Measurements from ENCODE around the gene PM20D2.

PM20D2 gene

DNA sequence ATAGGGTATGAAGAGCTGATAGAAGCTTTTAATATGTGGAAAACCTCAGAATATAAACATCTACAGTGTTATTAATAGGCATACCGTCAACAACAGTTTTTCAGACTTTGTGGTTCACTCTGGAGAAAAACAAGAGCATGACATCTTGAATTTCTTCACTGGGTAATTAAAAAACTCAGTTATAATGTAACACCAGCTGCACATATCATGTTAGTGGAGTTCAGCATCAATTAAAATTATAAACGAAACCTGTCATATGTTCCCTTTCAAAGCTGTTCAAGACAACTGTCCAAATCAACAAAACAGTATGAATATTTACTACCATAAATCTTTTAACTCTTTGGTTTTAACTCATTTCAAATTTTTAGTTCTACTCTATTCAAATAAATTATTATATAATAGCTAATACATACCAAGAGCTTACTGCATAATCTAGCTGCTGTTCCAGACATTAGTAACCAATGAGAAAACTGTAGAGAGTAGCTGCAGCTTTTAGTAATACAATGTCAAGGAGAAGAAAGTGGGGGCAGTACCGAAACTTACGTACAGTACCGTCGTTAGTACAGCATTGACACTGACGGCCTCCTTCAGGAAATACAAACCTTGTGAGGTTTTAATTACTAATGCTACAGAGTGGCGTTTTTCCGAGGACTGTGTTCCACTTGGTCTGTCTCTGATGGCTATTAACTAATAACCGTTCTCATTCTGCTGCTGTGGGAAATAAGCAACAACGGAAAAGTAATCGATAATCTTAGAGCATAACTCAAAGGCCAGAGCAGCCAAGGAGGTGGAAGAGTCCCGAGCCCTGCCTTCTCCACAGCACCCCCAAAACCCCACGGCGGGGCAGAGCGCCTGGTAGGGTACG, 532 bp upstream of the PM20D2 start:
- peak; percentile 19 for DNase-seq (ENCODE audit: insufficient read length, low spot score)

DNA sequence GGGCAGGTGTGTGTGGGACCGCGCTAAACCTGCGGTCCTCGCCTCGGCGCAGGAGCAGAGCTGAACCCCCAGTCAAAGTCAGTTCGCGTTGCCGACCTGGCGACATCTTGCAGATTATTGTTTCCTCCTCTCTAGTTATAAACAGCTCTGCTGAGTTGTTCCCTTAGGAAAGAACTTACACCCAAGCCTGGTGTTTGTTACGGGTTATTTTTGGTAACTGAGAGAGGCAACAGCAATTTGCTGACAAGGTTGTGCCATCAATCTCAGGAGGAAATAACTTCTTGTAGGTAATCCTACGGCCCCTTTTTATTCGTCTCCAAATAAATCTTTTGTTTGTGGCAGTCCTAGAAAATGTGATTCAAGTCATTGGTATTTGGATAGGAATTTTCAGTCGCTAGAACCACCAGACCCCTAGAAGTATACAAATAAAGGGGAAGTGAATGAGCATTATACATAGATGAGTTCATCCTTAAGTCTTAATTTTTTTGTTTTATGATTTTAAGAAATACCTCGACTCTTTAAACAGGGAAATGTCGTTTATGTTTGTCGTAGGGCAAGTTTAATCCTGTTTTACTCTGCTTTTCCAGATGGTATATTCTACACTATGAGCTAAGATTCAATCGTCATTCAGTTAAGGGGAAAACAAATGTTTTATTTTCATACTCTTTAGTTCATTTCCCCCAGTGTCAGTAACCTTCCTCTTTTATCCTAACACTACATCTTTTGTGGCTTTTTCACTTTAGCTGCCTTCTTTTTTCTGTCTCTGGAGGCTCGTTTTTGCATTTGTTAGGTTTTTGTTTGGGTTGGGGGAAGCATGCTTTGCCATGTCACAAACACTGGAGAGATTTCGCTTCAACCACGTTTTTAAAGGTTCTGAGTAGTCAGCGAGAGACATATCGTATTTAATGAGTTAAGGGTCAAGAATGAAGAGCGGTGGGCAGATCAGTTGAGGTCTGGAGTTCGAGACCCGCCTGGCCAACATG, 1.2 kb downstream of the PM20D2 start:
- peak; percentile 43 for DNase-seq (ENCODE audit: insufficient read length, low spot score)
- peak; percentile 46 for FAIRE-seq

More for the DNA sequence above, 532 bp upstream of the PM20D2 start:
- no peak for FAIRE-seq

DNA sequence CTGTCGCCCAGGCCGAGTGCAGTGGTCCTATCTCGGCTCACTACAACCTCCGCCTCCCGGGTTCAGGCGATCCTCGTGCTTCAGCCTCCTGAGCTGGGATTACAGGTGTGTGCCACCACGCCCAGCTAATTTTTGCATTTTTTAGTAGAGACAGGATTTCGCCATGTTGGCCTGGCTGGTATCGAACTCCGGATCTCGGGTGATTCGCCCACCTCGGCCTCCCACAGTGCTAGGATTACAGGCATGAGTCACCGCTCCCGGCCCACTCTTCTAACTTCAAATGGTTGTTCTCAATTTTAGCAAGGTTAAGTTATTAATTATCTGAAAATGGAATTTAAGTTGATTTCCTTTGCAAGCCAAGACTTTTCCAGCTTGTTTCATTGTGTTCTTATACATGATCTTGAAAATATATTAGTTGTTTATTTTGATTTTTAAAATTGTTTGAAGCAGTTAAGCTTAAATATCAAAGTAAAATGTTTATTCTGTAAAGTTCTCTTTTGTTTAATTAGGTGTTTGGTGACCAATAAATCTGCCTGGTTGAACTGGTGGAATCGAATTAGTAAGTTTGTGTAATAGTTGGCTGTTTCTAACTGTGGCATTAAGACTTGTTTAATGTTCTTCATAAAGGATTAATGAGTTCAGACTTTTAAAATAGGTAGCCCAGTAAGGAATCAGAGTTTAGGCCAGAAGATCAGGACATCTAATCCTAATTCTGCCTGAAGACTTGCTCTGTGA, 2.3 kb downstream of the PM20D2 start:
- no peak for DNase-seq (ENCODE audit: insufficient read length, low spot score)
- FAIRE-seq: no peak

DNA sequence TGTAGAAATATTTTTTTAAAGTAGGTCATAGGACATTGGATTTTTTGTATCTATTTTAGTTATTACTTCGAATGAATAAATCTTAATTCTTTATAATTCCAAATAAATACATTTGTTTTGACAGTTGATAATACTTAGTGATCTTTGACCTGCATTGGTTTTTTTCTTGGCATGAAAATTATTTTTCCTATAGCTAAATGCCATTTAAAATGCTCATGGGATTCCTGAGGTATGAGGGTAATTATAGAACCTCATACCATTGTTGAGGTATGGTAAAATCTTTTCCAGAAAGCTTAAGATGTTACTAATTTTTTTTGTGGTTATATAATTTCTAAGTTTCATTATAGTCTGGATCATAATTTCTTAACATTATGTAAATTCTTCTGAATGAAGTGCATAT, 8.3 kb downstream of the PM20D2 start:
- no peak for DNase-seq (ENCODE audit: insufficient read length, low spot score)
- FAIRE-seq: no peak

DNA sequence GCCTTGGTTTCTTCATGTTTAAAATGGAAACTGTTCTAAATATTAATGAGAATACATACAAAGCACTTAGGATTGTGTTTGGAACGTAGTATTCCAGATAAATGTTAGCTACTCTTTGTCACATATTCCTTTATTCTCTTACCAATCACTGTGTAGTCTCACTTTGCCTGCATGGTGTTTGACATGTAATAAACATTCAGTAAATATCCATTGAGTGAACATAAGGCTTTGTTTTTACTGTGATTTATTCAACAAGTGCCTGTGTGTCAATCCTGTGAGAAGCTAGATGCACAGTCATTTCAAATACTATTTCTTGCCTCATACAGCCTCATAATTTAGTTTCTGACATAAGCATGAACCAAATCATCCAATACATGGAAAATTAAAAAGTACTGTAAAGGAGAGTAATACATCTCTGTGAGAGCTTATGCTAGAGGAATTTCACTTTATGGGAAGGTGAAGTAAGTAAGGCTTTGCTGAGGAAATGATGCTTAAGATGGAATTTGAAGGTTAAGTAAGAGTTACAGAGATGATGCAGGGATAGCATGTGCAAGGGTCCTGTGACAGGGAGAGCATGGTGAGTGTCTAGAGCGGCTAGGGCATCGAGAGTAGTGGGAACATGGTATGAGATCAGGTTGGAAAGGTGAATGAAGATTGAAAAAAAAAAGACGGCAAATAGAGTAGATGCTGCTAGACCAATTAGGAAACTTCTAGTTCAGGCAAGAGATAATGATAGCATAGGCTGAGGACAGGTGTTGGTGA, 14.7 kb downstream of the PM20D2 start:
- FAIRE-seq: no peak
- DNase-seq (ENCODE audit: insufficient read length, low spot score): no peak

DNA sequence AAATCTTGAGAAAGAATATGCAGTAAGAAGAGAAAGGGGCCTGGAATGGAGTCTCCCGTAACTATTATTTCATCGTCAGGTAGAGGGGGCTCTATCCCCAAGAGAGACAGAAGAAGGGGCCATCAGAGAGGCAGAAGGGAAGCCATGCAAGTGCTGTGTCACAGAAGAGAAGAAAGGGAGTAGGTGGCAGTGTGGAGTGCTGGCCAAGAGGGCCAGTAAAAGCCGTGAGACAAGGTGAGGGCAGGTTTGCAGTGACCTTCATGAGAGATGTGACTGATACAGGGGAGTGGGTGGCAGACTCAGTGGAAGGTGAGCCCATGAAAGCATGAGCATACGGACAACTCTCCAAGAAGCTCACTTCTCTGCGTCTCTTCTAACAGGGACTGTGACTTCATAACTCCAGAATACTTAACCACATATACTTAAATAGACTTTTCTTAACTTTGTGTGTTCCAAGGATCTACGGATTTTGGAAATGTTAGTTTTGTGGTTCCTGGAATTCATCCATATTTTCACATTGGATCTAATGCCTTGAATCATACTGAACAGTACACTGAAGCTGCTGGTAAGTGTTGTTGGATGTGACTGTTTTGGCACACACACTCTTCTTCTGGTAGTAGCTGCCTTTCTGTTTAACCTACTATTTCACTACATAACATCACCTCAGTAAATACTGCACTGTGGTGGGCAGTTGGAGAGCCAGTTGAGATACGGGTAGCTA, 15.6 kb downstream of the PM20D2 start:
- DNase-seq (ENCODE audit: insufficient read length, low spot score): no peak
- FAIRE-seq: no peak

DNA sequence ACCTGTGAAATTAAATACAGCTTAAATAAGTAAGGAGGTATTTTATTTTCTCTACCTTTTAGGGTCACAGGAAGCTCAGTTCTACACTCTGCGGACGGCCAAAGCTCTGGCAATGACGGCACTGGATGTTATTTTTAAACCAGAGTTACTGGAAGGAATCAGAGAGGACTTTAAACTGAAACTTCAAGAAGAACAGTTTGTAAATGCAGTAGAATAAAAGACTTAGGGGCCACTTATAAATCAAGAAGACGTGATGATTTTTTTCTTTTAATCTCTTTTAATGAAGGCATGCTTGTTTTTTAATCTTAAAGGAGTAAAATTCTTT, 16.2 kb downstream of the PM20D2 start:
- no peak for FAIRE-seq
- no peak for DNase-seq (ENCODE audit: insufficient read length, low spot score)

DNA sequence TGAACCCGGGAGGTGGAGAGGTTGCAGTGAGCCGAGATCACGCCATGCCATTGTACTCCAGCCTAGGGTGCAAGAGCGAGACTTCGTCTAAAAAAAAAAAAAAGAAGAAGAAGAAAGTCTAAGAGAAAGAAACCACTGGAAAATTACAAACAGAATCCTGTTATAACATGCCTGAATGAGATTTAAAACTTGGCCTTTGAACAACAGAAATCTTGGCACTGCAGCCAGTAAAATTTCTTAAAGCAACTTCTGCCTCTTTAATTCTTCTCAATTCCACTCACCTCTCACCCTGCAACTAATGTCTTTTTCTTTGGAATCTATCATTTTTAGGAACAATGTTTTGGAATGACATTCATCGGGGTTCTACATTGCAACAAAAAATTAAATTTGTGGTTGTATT, 26.3 kb downstream of the PM20D2 start:
- no peak for FAIRE-seq
- DNase-seq (ENCODE audit: insufficient read length, low spot score): no peak

DNA sequence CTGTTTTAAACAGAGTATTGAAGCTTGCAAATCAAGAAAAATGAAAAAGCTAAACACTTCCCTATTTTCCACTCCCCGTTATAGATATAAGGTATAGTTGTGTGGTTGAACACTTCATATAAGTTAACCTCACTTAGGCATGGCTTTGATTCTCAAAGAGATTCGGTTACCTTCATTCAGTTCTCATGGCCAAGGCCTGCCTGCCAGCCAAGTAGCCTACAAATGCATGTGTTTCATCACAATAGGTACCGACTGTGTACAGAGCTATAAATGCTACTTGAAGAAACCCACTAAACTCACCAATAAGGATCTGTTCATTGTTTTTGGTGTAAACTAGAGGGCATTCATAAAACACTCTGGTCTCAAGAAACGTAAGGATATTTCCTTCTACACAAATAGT, 27.8 kb downstream of the PM20D2 start:
- DNase-seq (ENCODE audit: insufficient read length, low spot score) (no peak), FAIRE-seq (no peak)

DNA sequence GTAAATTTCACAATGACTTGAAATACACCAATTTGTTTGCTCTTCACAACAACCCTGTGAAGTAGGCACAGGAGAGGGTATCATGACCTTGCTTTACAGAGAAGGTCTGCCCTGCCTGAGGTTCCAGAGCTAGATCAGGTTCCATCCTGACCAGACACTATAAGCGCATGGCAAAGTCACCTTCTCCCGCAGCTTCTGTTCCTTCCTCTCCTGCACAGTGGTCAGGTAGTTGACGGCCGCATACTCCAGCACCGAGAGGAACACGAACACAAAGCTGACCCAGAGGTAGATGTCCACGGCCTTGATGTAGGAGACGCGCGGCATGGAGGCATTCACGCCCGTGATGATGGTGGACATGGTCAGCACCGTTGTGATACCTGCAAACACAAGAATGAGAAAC, 34.3 kb downstream of the PM20D2 start:
- FAIRE-seq: peak; percentile 23
- no peak for DNase-seq (ENCODE audit: insufficient read length, low spot score)

DNA sequence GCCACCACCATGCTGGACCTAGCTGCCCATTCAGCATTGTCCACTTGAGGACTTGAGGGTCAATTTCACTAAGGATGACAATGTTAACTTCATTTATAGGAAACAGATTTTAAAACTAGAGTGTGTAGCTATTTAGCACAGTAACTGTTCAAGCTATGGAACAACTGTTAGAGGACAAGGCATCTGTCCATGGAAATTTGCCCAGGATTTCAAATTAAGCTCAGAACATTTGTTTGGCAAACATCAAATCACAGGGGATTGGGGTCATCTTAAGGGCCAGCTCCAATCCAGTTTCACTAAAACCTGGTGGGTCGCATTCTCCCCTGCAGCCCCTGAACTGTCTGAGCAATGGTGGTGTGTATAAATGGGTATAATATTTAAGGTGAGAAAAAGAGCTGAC, 35.1 kb downstream of the PM20D2 start:
- FAIRE-seq: no peak

DNA sequence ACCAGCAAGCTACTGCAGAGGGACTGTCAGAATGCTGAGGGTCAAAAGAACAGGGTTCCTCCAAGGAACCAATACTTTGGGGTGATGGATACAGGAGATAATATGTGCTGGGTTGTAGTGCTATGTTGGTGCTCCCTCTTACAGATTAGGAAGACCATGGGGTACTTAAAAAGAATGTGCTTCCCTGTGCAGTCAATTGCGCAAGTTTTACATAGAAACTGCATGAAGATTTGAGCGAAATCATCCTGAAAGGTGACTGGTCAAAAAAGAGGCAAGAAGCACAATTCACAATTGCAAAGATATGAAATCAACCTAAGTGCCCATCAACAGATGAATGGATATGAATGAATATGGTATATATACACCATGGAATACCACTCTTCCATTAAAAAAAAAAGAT, 37.4 kb downstream of the PM20D2 start:
- DNase-seq (ENCODE audit: insufficient read length, low spot score) (no peak), FAIRE-seq (no peak)

More for the DNA sequence above, 35.1 kb downstream of the PM20D2 start:
- no peak for DNase-seq (ENCODE audit: insufficient read length, low spot score)

DNA sequence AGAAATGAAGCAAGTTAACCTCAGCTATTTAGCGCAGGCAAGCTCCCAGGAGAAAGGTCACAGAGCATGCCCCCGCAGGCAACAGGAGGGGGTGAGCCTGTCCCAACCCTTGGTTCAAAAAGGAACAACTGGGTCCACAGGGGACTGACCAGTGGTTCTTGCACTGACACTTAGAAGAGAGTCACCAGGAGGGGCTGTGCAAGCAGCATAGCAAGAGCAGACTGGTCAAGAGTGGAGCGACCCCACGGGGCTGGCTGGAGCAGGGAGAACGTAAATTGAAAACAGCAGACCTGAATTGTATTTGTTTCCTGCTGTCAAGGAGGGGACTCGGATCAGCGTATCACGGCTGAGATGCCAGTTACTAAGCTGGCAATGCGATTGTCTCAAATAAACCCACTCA, 38.5 kb downstream of the PM20D2 start:
- FAIRE-seq (no peak), DNase-seq (ENCODE audit: insufficient read length, low spot score) (no peak)

DNA sequence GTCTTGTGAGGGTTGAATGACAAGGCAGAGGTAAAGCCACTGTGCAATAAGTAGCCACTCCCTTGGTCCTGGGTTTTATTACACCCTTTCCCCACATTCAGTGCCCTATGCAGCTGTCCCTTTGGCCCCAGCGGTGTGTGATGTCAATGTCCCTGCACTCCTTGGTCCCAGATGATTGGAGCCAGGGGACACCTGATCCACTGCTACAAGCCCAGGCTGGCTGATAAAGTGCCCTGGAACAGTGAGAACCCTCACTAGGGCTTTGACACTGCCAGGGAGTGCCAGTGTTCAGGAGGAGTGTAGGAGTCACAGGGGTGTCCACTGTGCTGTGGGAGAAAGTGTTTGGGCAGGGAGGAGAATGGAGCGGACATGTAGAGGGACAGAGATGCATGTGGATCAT, 40.9 kb downstream of the PM20D2 start:
- FAIRE-seq (no peak), DNase-seq (ENCODE audit: insufficient read length, low spot score) (no peak)

DNA sequence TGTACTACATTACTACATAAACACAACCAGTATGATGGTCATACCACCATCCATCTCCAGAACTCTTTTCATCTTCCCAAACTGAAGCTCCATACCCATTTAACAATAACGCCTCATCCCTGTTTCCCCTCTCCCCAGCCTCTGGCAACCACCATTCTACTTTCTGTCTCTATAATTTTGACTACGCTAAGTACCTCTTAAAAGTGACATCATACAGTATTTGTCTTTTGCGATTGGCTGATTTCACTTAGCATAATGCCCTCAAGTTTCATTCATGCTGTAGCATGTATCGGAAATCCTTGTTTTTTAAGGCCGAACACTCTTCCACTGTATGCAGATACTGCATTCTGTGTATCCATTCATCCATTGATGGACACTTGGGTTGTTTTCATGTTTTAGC, 41.6 kb downstream of the PM20D2 start:
- DNase-seq (ENCODE audit: insufficient read length, low spot score): no peak

DNA sequence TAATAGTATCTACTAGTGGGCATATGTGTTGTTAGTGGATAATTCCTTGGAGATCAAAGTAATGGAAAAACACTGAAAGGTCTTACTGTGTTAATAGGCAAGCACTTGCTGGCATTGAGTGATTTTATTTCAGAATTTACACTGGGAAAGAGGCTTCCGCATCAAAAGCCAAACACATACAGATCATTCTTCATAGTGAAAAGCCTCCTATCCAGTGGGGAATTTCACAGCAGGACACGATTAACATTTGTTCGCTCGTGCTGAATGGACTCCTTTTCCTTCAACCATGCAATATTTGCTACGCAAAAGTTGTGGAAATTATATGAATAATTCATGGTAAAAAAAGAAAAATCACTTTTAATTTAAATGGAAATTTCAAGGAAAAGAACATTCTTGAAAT, 44.9 kb downstream of the PM20D2 start:
- FAIRE-seq (no peak), DNase-seq (ENCODE audit: insufficient read length, low spot score) (no peak)

More for the DNA sequence above, 41.6 kb downstream of the PM20D2 start:
- FAIRE-seq: no peak

DNA sequence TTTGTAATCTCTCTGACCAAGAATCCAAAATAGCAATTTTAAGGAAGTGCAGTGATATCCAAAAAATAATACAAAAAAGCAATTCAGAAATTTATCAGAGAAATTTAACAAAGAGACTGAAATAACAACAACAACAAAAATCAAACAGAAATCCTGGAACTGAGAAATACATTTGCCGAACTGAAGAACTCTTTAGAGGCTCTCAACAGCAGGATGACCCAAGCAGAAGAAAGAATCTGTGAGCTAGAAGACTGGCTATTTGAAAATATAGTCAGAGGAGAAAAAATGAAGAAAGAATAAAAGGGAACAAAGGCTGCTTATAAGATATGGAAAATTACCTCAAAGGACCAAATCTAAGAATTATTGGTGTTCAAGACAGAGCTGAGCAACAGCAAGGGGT, 48.7 kb downstream of the PM20D2 start:
- FAIRE-seq: no peak

DNA sequence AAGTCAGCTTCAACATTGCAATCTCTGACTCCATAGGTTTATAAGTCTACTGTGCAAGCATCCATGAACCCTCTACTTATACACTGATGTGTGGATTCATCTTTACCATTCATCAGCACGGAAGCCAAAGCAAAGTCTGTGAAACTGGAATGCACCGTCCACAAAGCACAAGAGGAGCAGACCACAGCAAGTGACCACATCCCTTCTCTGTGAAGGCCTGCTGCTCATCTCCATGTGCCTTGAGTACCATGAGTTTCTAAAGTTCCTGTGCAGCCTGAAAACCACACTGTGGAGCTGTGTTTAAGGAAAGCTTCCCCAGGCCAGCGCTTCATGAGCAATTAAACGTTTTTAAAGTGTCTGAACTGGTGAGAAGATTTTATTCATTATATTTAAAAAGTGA, 51.3 kb downstream of the PM20D2 start:
- FAIRE-seq (no peak), DNase-seq (ENCODE audit: insufficient read length, low spot score) (no peak)

More for the DNA sequence above, 48.7 kb downstream of the PM20D2 start:
- DNase-seq (ENCODE audit: insufficient read length, low spot score): no peak

DNA sequence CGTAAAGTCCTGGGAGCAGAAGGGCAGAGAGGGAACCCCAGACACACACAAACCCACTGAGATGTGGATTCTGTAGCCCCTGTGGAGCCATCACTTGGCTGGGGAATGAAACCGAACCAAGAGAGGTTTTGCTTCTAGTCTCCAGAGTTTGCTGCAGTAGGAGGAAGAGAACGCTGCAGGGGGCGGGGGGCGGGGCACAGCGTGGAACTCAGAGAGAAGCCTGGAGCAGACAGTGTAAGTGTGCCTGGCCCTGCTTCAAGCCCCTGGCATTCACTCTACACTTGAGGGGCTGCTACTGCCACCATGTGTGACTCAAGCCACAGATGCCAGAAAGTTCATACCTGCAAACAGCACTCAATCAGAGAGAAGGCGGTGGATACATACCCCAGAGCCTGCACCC, 52.4 kb downstream of the PM20D2 start:
- FAIRE-seq (no peak), DNase-seq (ENCODE audit: insufficient read length, low spot score) (no peak)

DNA sequence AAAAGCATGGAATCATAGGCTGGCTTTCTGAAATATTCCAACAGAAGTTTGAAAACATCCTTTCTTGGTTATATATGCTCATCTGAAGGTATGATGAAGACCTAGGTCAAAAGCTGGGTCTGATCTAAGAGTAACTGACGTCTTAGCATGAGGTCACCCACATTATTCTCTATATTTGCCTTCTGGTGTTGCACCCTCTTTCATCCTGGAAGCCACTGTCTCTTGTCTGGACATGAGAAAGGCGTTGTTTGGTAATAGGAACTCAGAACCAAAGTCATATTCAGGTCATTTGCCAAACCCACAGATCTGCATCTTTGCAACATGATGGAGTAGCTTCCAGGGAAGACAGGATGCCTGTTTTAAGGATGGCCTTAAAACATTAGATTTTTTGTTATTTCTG, 53.7 kb downstream of the PM20D2 start:
- FAIRE-seq: no peak
- DNase-seq (ENCODE audit: insufficient read length, low spot score): no peak

All from HTR-8/SVneo (cell line).